Keratinocyte (primary cell): ENCODE measurements around the gene IL37. TPM values are rescaled to one million over a fixed set of nuclear protein-coding genes. Genes with fewer than 3 reads are reported as not detected.

Experiments used
- DNase-seq: peaks from one replicate; pipeline ENCODE4 v3.0.0-alpha.2; 2011; ENCODE audit warnings: low read depth, missing footprints, low spot score
- FAIRE-seq: peaks from 2 replicates; lab custom pipeline; 2011; peaks lifted over from hg19 to GRCh38; lab: Jason Lieb, UNC
- H2AFZ ChIP-seq: 2 replicates; pipeline ENCODE4 v1.6.0; 2012; ENCODE audit warnings: low read length, control low read depth, inconsistent platforms; ENCODE audit not compliant: control insufficient read depth
- H3K27ac ChIP-seq: 2 replicates; pipeline ENCODE4 v1.5.1; 2011; ENCODE audit warnings: low read length; ENCODE audit not compliant: control insufficient read depth, insufficient read depth
- H3K27me3 ChIP-seq: 3 replicates; pipeline ENCODE4 v1.6.0; 2011; ENCODE audit warnings: low read length; ENCODE audit not compliant: control insufficient read depth, insufficient read depth; ENCODE audit errors: extremely low read depth
- H3K36me3 ChIP-seq, 2 experiments: 2 replicates in 1 of 2; 3 replicates in 1 of 2; pipeline ENCODE4 v1.5.1; 2011; ENCODE audit warnings: low read length in 2 of 2, mild to moderate bottlenecking in 1 of 2; ENCODE audit not compliant: control insufficient read depth in 2 of 2, insufficient read depth in 2 of 2; ENCODE audit errors: extremely low read depth in 1 of 2
- H3K4me1 ChIP-seq: 3 replicates; pipeline ENCODE4 v1.5.1; 2011; ENCODE audit warnings: low read length; ENCODE audit not compliant: control insufficient read depth, insufficient read depth; ENCODE audit errors: extremely low read depth
- H3K4me2 ChIP-seq: 3 replicates; pipeline ENCODE4 v1.6.0; 2011; ENCODE audit warnings: low read depth, low read length; ENCODE audit not compliant: control insufficient read depth, insufficient read depth; ENCODE audit errors: extremely low read depth
- H3K4me3 ChIP-seq, 3 experiments: fragments of 200-600 bp in 1 of 3; sonication (generic) in 1 of 3; 2 replicates in 2 of 3; 3 replicates in 1 of 3; pipeline ENCODE4 v1.5.1; 2011 to 2016; ENCODE audit warnings: low read length in 3 of 3, mild to moderate bottlenecking in 3 of 3, control low read depth in 2 of 3, inconsistent platforms in 1 of 3, low read depth in 1 of 3, mixed read lengths in 1 of 3, mixed run types in 1 of 3, moderate library complexity in 1 of 3; ENCODE audit not compliant: control insufficient read depth in 2 of 3, insufficient read depth in 2 of 3; ENCODE audit errors: extremely low read depth in 1 of 3
- H3K79me2 ChIP-seq: 2 replicates; pipeline ENCODE4 v1.6.0; 2012; ENCODE audit warnings: low read length; ENCODE audit not compliant: control insufficient read depth, insufficient read depth
- H3K9ac ChIP-seq: 3 replicates; pipeline ENCODE4 v1.6.0; 2011; ENCODE audit warnings: low read length; ENCODE audit not compliant: control insufficient read depth, insufficient read depth; ENCODE audit errors: extremely low read depth
- H3K9me1 ChIP-seq: 3 replicates; pipeline ENCODE4 v1.6.0; 2011; ENCODE audit warnings: low read length; ENCODE audit not compliant: control insufficient read depth, insufficient read depth; ENCODE audit errors: extremely low read depth
- H3K9me3 ChIP-seq: 2 replicates; pipeline ENCODE4 v1.5.1; 2012; ENCODE audit warnings: low read depth, low read length; ENCODE audit not compliant: control insufficient read depth
- H4K20me1 ChIP-seq: 3 replicates; pipeline ENCODE4 v1.6.0; 2011; ENCODE audit warnings: low read length; ENCODE audit not compliant: control insufficient read depth, insufficient read depth; ENCODE audit errors: extremely low read depth
- EZH2 ChIP-seq: IDR thresholded peaks from one replicate; pipeline ENCODE4 v1.6.1; 2012; ENCODE audit warnings: inconsistent platforms, mild to moderate bottlenecking, low read length, moderate library complexity
- dilution Hi-C: fragments of 300-500 bp; cut with MboI; formaldehyde crosslinking; loops from one replicate; pipeline ENCODE4 v1.7.0; 2020; ENCODE audit warnings: low sequenced_read_pairs; ENCODE audit not compliant: extremely low pct_ligation_motif_present
- polyA plus RNA-seq, 5 experiments: library from polyadenylated mRNA; depleted of rRNA in 3 of 5; stranded (reverse) in 3 of 5; stranded (forward) in 1 of 5; unstranded in 1 of 5; fragments of >200 nt; gene quantifications; 1 replicate in 1 of 5; 2 replicates in 3 of 5; 3 replicates in 1 of 5; pipeline versions ENCODE4 v1.2.1 to v1.2.3, GENCODE V29; 2011 to 2012; ENCODE audit warnings: missing spikeins in 2 of 5, low read depth in 1 of 5, low replicate concordance in 1 of 5
- TF ChIP-seq, protein P1 (sequence below), 3 experiments: IDR thresholded peaks in 1 of 3; conservative IDR thresholded peaks in 1 of 3; optimal IDR thresholded peaks in 1 of 3; 2 replicates in 2 of 3; 3 replicates in 1 of 3; pipeline versions ENCODE3 to v1.5.1; 2011; ENCODE audit warnings: low read length in 3 of 3, mild to moderate bottlenecking in 3 of 3, moderate library complexity in 2 of 3, control low read depth in 1 of 3, inconsistent platforms in 1 of 3; ENCODE audit not compliant: insufficient read depth in 2 of 3; ENCODE audit errors: extremely low read depth in 1 of 3

IL37 gene
- polyA plus RNA-seq, 1 donor (not counting 4 experiments of a cell fraction or from before 2014, with no cell fraction given), result 0.63 TPM

DNA sequence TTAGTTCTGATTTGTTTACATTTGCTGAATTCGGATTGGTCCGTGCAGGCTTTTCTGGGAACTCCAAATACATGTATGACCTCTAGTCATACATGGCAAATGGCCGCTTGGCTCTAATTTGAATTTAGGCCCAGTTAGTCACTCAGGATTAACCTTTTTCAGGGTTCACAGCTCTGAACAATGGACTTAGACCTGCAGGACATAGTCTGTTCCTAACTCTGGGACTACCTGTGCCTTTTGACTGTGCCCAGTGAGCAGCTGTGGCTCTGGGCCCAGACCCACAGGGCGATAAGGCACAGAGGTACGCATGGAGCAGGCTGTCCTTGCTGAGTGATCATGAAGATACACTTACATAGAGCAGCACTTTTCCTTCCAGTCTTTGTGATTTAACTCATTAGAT lies 28.5 kb downstream of the IL37 start:
- dilution Hi-C loops, result no loop called here
- TF ChIP-seq EZH2, result no peak
- TF ChIP-seq, protein P1, sequence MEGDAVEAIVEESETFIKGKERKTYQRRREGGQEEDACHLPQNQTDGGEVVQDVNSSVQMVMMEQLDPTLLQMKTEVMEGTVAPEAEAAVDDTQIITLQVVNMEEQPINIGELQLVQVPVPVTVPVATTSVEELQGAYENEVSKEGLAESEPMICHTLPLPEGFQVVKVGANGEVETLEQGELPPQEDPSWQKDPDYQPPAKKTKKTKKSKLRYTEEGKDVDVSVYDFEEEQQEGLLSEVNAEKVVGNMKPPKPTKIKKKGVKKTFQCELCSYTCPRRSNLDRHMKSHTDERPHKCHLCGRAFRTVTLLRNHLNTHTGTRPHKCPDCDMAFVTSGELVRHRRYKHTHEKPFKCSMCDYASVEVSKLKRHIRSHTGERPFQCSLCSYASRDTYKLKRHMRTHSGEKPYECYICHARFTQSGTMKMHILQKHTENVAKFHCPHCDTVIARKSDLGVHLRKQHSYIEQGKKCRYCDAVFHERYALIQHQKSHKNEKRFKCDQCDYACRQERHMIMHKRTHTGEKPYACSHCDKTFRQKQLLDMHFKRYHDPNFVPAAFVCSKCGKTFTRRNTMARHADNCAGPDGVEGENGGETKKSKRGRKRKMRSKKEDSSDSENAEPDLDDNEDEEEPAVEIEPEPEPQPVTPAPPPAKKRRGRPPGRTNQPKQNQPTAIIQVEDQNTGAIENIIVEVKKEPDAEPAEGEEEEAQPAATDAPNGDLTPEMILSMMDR (optimal IDR thresholded peaks at IDR 0.05 in 1 of 3, IDR thresholded peaks at IDR 0.05 in 1 of 3, conservative IDR thresholded peaks at IDR 0.05 in 1 of 3; ENCODE audit: extremely low read depth in 1 of 3, insufficient read depth in 2 of 3, low read length in 3 of 3), result no peak
- DNase-seq, result no peak

DNA sequence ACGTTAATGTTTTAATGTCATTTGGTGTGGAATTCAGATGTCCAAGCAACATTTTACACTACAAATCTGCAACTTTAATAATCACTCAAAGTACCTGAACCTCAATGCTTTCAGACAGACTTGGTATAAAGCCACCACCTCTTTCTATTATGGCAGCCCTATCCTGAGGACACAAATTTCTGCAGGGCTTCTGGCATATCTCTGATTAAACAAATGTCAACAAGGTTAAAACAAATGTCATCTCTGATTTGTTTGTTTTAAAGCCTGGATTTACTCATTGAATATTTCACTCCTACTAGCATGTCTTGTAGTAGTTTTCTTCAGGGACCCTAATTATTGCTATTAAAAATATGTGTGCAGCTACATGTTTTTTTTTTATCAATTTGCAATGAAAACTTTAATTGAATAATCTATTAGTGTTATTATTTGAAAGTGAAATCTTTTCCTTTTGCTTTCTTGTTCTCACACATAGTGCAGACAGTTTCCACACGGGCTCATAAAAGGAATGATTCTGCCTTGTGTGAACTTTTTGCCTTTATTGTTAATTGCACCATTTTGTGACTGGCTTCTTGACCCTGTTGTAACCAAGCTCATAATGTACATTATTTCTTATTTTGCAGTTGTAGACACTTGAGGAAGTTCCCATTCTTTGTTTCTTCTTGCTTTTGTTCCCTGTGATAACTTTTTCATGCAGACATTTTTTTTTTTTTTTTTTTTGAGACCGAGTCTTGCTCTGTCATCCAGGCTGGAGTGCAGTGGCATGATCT lies 30.1 kb downstream of the IL37 start:
- TF ChIP-seq EZH2, result no peak
- Histone ChIP-seq H3K4me1 (peaks cover 15% of the 10 kb centered on the region), H3K36me3 (no peaks in the 10 kb centered on the region), H2AFZ (no peak overlapping the region), H3K4me3 (no peak overlapping the region), H3K27me3 (no peaks in the 10 kb centered on the region), H3K4me2 (no peak overlapping the region), H3K9me1 (no peaks in the 10 kb centered on the region), H3K27ac (no peak overlapping the region), H3K9ac (no peak overlapping the region), H4K20me1 (no peaks in the 10 kb centered on the region), H3K79me2 (no peaks in the 10 kb centered on the region), H3K9me3 (no peaks in the 10 kb centered on the region)
- DNase-seq (no peak), FAIRE-seq (peak; percentile 52)
- dilution Hi-C loops, result no loop called here

More for the DNA sequence above, 28.5 kb downstream of the IL37 start:
- no peaks in the 10 kb centered on the region for H4K20me1 ChIP-seq
- no peak overlapping the region for H3K27ac ChIP-seq
- H3K4me1 ChIP-seq, result peaks cover 15% of the 10 kb centered on the region
- no peaks in the 10 kb centered on the region for H3K27me3 ChIP-seq
- no peak overlapping the region for H3K4me2 ChIP-seq
- FAIRE-seq, result no peak
- no peaks in the 10 kb centered on the region for H3K9me1 ChIP-seq
- no peaks in the 10 kb centered on the region for H3K79me2 ChIP-seq
- H3K4me3 ChIP-seq, result no peak overlapping the region
- H3K9ac ChIP-seq, result no peak overlapping the region
- no peak overlapping the region for H2AFZ ChIP-seq
- no peaks in the 10 kb centered on the region for H3K9me3 ChIP-seq
- no peaks in the 10 kb centered on the region for H3K36me3 ChIP-seq
